Endothelial cell of umbilical vein (primary cell): Measurements from ENCODE around the gene CTTN.

ENCODE experiments used
- CTCF ChIP-seq, 2 donors: IDR thresholded peaks; 1 replicate in 1 of 2; 2 replicates in 1 of 2; pipeline ENCODE4 v1.5.1; 2011; ENCODE audit warnings: low read length in 2 of 2, mild to moderate bottlenecking in 2 of 2, moderate library complexity in 2 of 2, control low read depth in 1 of 2, inconsistent platforms in 1 of 2, low read depth in 1 of 2; ENCODE audit not compliant: insufficient read depth in 1 of 2; ENCODE audit errors: extremely low read depth in 1 of 2
- EZH2 ChIP-seq: IDR thresholded peaks from 2 replicates; pipeline ENCODE4 v1.6.1; 2012; ENCODE audit warnings: borderline replicate concordance, low read depth, mild to moderate bottlenecking, moderate library complexity, low read length, inconsistent platforms; ENCODE audit not compliant: severe bottlenecking
- POLR2AphosphoS5 ChIP-seq: IDR thresholded peaks from 2 replicates; pipeline ENCODE4 v1.6.1; 2012; ENCODE audit warnings: low read depth, mild to moderate bottlenecking, control low read depth, low read length, moderate library complexity; ENCODE audit not compliant: insufficient read depth

DNA sequence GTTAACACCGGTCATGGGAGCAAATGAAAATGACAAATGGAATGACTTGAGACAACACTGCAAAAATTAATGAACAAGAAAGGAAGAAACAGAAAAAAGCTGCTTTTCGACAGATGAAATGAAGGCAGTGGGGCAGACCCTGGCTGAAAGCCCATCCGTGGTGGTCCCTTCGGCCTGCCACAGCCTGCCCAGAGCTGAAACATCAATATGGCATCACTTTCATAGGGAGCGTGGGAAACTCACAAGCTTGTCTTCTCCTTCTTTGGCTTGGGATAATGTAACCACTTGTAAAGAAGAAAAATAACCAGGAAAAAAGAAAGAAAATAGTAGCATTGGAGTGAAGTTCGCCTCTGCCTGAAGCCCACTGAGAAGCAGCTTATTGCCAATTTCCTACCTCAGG lies 78.8 kb downstream of the CTTN start:
- TF ChIP-seq EZH2 (no peak), CTCF (IDR thresholded peaks at IDR 0.05; ENCODE audit: extremely low read depth in 1 of 2, insufficient read depth in 1 of 2, low read depth in 1 of 2, low read length in 2 of 2) (no peak), POLR2AphosphoS5 (no peak)
